Right cardiac atrium (tissue), 5 donors: ENCODE results near the gene COQ7. TPM values are rescaled to one million over a fixed set of nuclear protein-coding genes. Genes with fewer than 3 reads are reported as not detected.

Experiments used
- ATAC-seq, 2 donors: fragments of 200-7000 bp; cut with Tn5 transposase; one replicate each; pipeline versions ENCODE4 v1.8.0 to v1.9.1; 2020; ENCODE audit warnings: moderate library complexity in 2 of 2, mild to moderate bottlenecking in 1 of 2
- DNase-seq, 3 donors: peaks; one replicate each; pipeline ENCODE4 v3.0.0-alpha.2; 2020
- H3K27ac ChIP-seq: one replicate; pipeline ENCODE4 v1.5.1; 2013; ENCODE audit warnings: mild to moderate bottlenecking, low read length, control low read depth, moderate library complexity
- H3K27me3 ChIP-seq: one replicate; pipeline ENCODE4 v1.6.1; 2013; ENCODE audit not compliant: control insufficient read depth, insufficient read depth
- H3K4me1 ChIP-seq: one replicate; pipeline ENCODE4 v1.6.1; 2013; ENCODE audit warnings: low read length; ENCODE audit not compliant: control insufficient read depth, insufficient read depth
- H3K4me3 ChIP-seq: one replicate; pipeline ENCODE4 v1.5.1; 2013; ENCODE audit warnings: low read length, control low read depth
- H3K9me3 ChIP-seq: one replicate; pipeline ENCODE4 v1.6.1; 2013; ENCODE audit warnings: low read length; ENCODE audit not compliant: control insufficient read depth
- WGBS: extraction: QIAGEN DNeasy Blood & Tissue Kit; methylation state at CpG from one replicate; pipeline ENCODE4 v1.1.7; 2013; 5-methylcytosine and 5-hydroxymethylcytosine counted together
- intact Hi-C, 4 donors: fragments of 100-400 bp; cut with DNase I; formaldehyde crosslinking; loops; one replicate each; pipeline versions ENCODE4 v1.11.0 to v1.14.0; 2022 to 2023
- polyA plus RNA-seq: library from polyadenylated mRNA; stranded (reverse); fragments of 200-250 nt; gene quantifications from one replicate; pipeline ENCODE4 v1.2.3, GENCODE V29; 2013
- total RNA-seq, 4 donors: library from RNA; stranded (reverse); fragmentation: NEBNext Ultra II Directional; extraction: Animal tissue kit (Norgen Biotek cat#: 25700); gene quantifications; one replicate each; pipeline ENCODE4 v1.2.1, GENCODE V29; 2021
- donor health status: healthy with polysubstance abuse.
- donor health status: DM: no; HTN: yes; CAD: no.
- donor health status: DM: no; HTN: no; CAD: no.
- donor health status: DM: no; HTN: yes; CAD: no; lungs with severe emphysema.
- donor health status: DM: yes; HTN: yes; CAD: no.

The COQ7 gene
- total and polyA plus RNA-seq, 5 donors = 28.7 to 36.5 (median 33.5) TPM

DNA sequence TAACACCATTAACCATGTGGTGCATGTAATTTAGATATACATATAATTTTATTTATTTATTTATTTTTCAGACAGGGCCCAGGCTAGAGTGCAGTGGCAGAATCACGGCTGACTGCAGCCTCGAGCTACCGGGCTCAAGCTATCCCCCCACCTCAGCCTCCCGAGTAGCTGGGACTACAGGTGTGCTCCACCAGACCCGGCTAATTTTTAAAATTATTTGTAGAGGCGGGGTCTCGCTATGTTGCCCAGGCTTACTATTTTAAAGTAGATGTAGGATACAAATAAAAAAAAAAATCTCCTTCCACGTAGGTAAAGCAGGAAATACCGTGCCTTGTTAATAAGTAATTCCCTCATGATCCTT is 446 bp upstream of the COQ7 start:
- intact Hi-C loops = loop anchor here in 1 of 4 donors (5.0 to 10.0 kb wide), 2 partner anchors 85 to 262 kb away; partner anchors contain the start of genes ARL6IP1 and TMC7

DNA sequence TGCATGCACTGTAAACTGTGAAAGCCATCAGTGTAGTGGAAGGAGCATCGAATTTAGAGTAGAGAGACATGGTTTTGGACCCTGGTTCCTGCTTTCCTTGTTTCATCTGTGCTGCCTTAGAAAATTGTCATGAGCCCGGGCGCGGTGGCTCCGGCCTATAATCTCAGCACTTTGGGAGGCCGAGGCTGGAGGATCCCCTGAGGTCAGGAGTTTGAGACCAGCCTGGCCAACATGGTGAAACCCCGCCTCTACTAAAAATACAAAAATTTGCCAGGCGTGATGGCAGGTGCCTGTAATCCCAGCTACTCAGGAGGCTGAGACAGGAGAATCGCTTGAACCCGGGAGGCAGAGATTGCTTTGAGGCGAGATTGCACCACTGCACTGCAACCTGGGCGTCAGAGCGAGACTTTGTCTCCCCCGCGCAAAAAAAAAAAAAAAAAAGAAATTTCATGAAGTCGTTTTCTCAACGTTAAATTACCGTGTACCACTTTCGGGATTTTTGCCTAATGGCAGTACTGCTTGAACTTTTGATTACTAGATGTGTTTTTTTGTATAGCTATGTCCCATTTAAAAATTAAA is 912 bp downstream of the COQ7 start:
- DNase-seq (no peak), ATAC-seq (no peak)
- Histone ChIP-seq H3K4me3 (peak overlapping the region; percentile 65), H3K9me3 (no peaks in the 10 kb centered on the region), H3K4me1 (no peaks in the 10 kb centered on the region), H3K27ac (peak overlapping the region; percentile 97), H3K27me3 (no peaks in the 10 kb centered on the region)
- WGBS = 40% methylated on average over 19 of the region's 19 CpGs
- intact Hi-C loops = loop anchor here in 1 of 4 donors (5.0 to 10.0 kb wide), 2 partner anchors 86 to 264 kb away; partner anchors contain the start of genes ARL6IP1 and TMC7

More for the DNA sequence above, 446 bp upstream of the COQ7 start:
- DNase-seq = no peak
- no peak for ATAC-seq
- Histone ChIP-seq H3K4me3 (peak overlapping the region; percentile 46), H3K27me3 (no peaks in the 10 kb centered on the region), H3K27ac (peak overlapping the region; percentile 75), H3K4me1 (no peaks in the 10 kb centered on the region), H3K9me3 (no peaks in the 10 kb centered on the region)
- WGBS = 64% methylated on average over 9 of the region's 9 CpGs

GRCh38 chr16:19071811-19072777 is 4.7 kb downstream of the COQ7 start:
- intact Hi-C loops = no loop called here
- 78% methylated on average over 21 of the region's 21 CpGs for WGBS
- Histone ChIP-seq H3K9me3 (no peaks in the 10 kb centered on the region), H3K4me3 (no peak overlapping the region), H3K27me3 (no peaks in the 10 kb centered on the region), H3K27ac (no peak overlapping the region), H3K4me1 (no peaks in the 10 kb centered on the region)
- DNase-seq = peak; percentile 48 to 67 (median 66)
- ATAC-seq = no peak

- WGBS = 90% methylated on average over 3 of the region's 3 CpGs
- Histone ChIP-seq H3K4me1 (no peaks in the 10 kb centered on the region), H3K27ac (no peak overlapping the region), H3K4me3 (no peak overlapping the region), H3K9me3 (no peaks in the 10 kb centered on the region), H3K27me3 (no peaks in the 10 kb centered on the region)
- ATAC-seq = no peak
- intact Hi-C loops = no loop called here
- DNase-seq = no peak
These were observed 5.9 kb downstream of the COQ7 start for GRCh38 chr16:19073344-19073743.

- H3K4me3 ChIP-seq = no peak overlapping the region
- ATAC-seq = no peak
- no peak overlapping the region for H3K27ac ChIP-seq
- intact Hi-C loops = no loop called here
- H3K4me1 ChIP-seq = no peaks in the 10 kb centered on the region
- 78% methylated on average over 7 of the region's 7 CpGs for WGBS
- no peak for DNase-seq
- no peaks in the 10 kb centered on the region for H3K27me3 ChIP-seq
- no peaks in the 10 kb centered on the region for H3K9me3 ChIP-seq
These were observed 6.4 kb downstream of the COQ7 start for GRCh38 chr16:19073863-19074262.

GRCh38 chr16:19075511-19075910 is 8.1 kb downstream of the COQ7 start:
- 93% methylated on average over 12 of the region's 12 CpGs for WGBS
- intact Hi-C loops = no loop called here
- Histone ChIP-seq H3K9me3 (no peaks in the 10 kb centered on the region), H3K4me3 (no peak overlapping the region), H3K4me1 (no peaks in the 10 kb centered on the region), H3K27me3 (no peaks in the 10 kb centered on the region), H3K27ac (no peak overlapping the region)
- ATAC-seq (no peak), DNase-seq (no peak)

GRCh38 chr16:19077879-19078278 is 10.5 kb downstream of the COQ7 start:
- 82% methylated on average over 6 of the region's 6 CpGs for WGBS

DNA sequence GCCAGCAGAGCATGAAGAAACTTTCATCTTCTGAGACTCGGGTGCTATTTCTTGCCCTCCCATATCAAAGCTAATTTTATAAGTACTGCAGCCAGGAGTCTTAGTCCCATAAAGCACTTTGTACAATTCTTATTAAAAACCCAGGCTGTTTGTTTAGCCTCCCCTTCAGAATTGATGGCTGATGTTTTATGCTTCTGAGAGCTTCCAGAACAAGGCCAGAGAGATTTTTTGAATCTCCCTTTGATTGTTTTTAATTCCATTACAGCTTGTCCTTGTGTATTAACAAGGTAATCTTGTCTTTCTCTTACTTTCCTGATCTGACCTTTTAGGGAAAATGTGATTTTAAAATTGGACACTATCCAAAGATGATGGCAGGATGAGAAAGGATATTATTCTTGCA is 16.3 kb downstream of the COQ7 start:
- H3K9me3 ChIP-seq = no peaks in the 10 kb centered on the region
- ATAC-seq (no peak), DNase-seq (no peak)
- intact Hi-C loops = loop anchor here in 3 of 4 donors (2.0 to 10.0 kb wide), 3 partner anchors 99 to 421 kb away; no protein-coding TSS in a partner anchor
- no peaks in the 10 kb centered on the region for H3K27me3 ChIP-seq
- WGBS = 85% methylated on average over 1 of the region's 1 CpG
- no peak overlapping the region for H3K27ac ChIP-seq
- no peaks in the 10 kb centered on the region for H3K4me1 ChIP-seq
- H3K4me3 ChIP-seq = no peak overlapping the region

More at GRCh38 chr16:19077879-19078278, 10.5 kb downstream of the COQ7 start:
- intact Hi-C loops = no loop called here
- no peak overlapping the region for H3K4me3 ChIP-seq
- ATAC-seq (no peak), DNase-seq (no peak)
- H3K27me3 ChIP-seq = no peaks in the 10 kb centered on the region
- H3K9me3 ChIP-seq = no peaks in the 10 kb centered on the region
- no peak overlapping the region for H3K27ac ChIP-seq
- no peaks in the 10 kb centered on the region for H3K4me1 ChIP-seq

GRCh38 chr16:19084139-19084538 is 16.7 kb downstream of the COQ7 start:
- WGBS = 84% methylated on average over 3 of the region's 3 CpGs
- intact Hi-C loops = loop anchor here in 3 of 4 donors (2.0 to 10.0 kb wide), 3 partner anchors 99 to 421 kb away; no protein-coding TSS in a partner anchor

GRCh38 chr16:19084879-19085278 is 17.5 kb downstream of the COQ7 start:
- H3K4me1 ChIP-seq = no peaks in the 10 kb centered on the region
- H3K27ac ChIP-seq = no peak overlapping the region
- no peak overlapping the region for H3K4me3 ChIP-seq
- WGBS = 91% methylated on average over 5 of the region's 5 CpGs
- intact Hi-C loops = loop anchor here (2.0 to 10.0 kb wide), 8 partner anchors 82 to 420 kb away; partner anchors contain the start of gene SYT17 (in 1 of the 4)
- no peaks in the 10 kb centered on the region for H3K27me3 ChIP-seq
- no peaks in the 10 kb centered on the region for H3K9me3 ChIP-seq
- ATAC-seq (no peak), DNase-seq (no peak)

More at GRCh38 chr16:19084139-19084538, 16.7 kb downstream of the COQ7 start:
- H3K27me3 ChIP-seq = no peaks in the 10 kb centered on the region
- DNase-seq (no peak), ATAC-seq (no peak)
- H3K9me3 ChIP-seq = no peaks in the 10 kb centered on the region
- no peak overlapping the region for H3K4me3 ChIP-seq
- H3K27ac ChIP-seq = no peak overlapping the region
- no peaks in the 10 kb centered on the region for H3K4me1 ChIP-seq
